Naive thymus-derived CD4-positive, alpha-beta T cell (primary cell): ENCODE data around the gene ANXA4. TPM values are rescaled to one million over a fixed set of nuclear protein-coding genes. Genes with fewer than 3 reads are reported as not detected.

Source experiments
- ATAC-seq: fragments of 150-1000 bp; cut with Tn5 transposase; 2 replicates; pipeline ENCODE4 v1.10.0; 2021; ENCODE audit warnings: mild to moderate bottlenecking, moderate library complexity
- CTCF ChIA-PET: fragments of 350-600 bp; sonication (Branson Sonifier 250); formaldehyde crosslinking; loops from one replicate; lab custom pipeline; 2021; ENCODE audit warnings: antibody characterized with exemption; lab: Charles Lee
- POLR2A ChIA-PET: fragments of 350-600 bp; sonication (Branson Sonifier 250); formaldehyde crosslinking; loops from one replicate; lab custom pipeline; 2021; ENCODE audit warnings: antibody characterized with exemption, inconsistent platforms; lab: Charles Lee
- DNase-seq, 9 donors: peaks; one replicate each; pipeline versions ENCODE4 v3.0.0 to v3.0.0-alpha.2; 2020 to 2022; ENCODE audit warnings: mixed read lengths in 1 of 9
- H3K27ac ChIP-seq: one replicate; pipeline ENCODE4 v1.7.0; 2013; ENCODE audit warnings: mild to moderate bottlenecking, low read depth, low read length, moderate library complexity
- H3K27me3 ChIP-seq, 2 donors: one replicate each; pipeline ENCODE4 v1.7.0; 2013; ENCODE audit warnings: low read length in 2 of 2, mild to moderate bottlenecking in 2 of 2, moderate library complexity in 2 of 2; ENCODE audit not compliant: control insufficient read depth in 2 of 2, insufficient read depth in 2 of 2
- H3K36me3 ChIP-seq, 3 experiments: 1 replicate in 2 of 3; 2 replicates in 1 of 3; pipeline ENCODE4 v1.7.0; 2013; ENCODE audit warnings: low read length in 3 of 3, mild to moderate bottlenecking in 3 of 3, moderate library complexity in 1 of 3; ENCODE audit not compliant: insufficient read depth in 3 of 3, control insufficient read depth in 2 of 3
- H3K4me1 ChIP-seq, 2 donors: one replicate each; pipeline ENCODE4 v1.7.0; 2013; ENCODE audit warnings: low read length in 2 of 2, mild to moderate bottlenecking in 2 of 2, moderate library complexity in 1 of 2; ENCODE audit not compliant: control insufficient read depth in 2 of 2, insufficient read depth in 2 of 2
- H3K4me3 ChIP-seq: 2 replicates; pipeline ENCODE4 v1.7.0; 2013; ENCODE audit warnings: mild to moderate bottlenecking, low read length
- H3K9me3 ChIP-seq, 3 experiments: 1 replicate in 2 of 3; 2 replicates in 1 of 3; pipeline ENCODE4 v1.7.0; 2013; ENCODE audit warnings: low read length in 3 of 3; ENCODE audit not compliant: control insufficient read depth in 2 of 3
- H3K27ac Mint-ChIP-seq, 9 donors: one replicate each; pipeline ENCODE4 v1.8.0; 2020 to 2022; ENCODE audit warnings: mixed read lengths in 9 of 9, mild to moderate bottlenecking in 8 of 9, moderate library complexity in 5 of 9, inconsistent platforms in 2 of 9
- H3K27me3 Mint-ChIP-seq, 5 donors: one replicate each; pipeline ENCODE4 v1.8.0; 2021 to 2022; ENCODE audit warnings: mixed read lengths in 5 of 5, mild to moderate bottlenecking in 1 of 5
- H3K36me3 Mint-ChIP-seq, 5 donors: one replicate each; pipeline ENCODE4 v1.8.0; 2020 to 2022; ENCODE audit warnings: mixed read lengths in 5 of 5, mild to moderate bottlenecking in 3 of 5, inconsistent platforms in 1 of 5
- H3K4me1 Mint-ChIP-seq, 7 donors: one replicate each; pipeline ENCODE4 v1.8.0; 2020 to 2022; ENCODE audit warnings: mixed read lengths in 7 of 7, mild to moderate bottlenecking in 3 of 7, inconsistent platforms in 1 of 7
- H3K4me3 Mint-ChIP-seq, 10 donors: one replicate each; pipeline ENCODE4 v1.8.0; 2020 to 2022; ENCODE audit warnings: mild to moderate bottlenecking in 10 of 10, mixed read lengths in 10 of 10, moderate library complexity in 6 of 10, inconsistent platforms in 2 of 10
- H3K9me3 Mint-ChIP-seq, 11 donors: one replicate each; pipeline ENCODE4 v1.8.0; 2020 to 2022; ENCODE audit warnings: mixed read lengths in 11 of 11, mild to moderate bottlenecking in 4 of 11, inconsistent platforms in 1 of 11, moderate library complexity in 1 of 11
- intact Hi-C, 2 donors: fragments of 100-400 bp; cut with micrococcal nuclease; formaldehyde crosslinking; loops; one replicate each; pipeline ENCODE4 v1.15.1; 2023
- polyA plus RNA-seq, 2 donors: library from polyadenylated mRNA; unstranded; fragments of 300-500 nt; fragmentation: Illumina TruSeq; gene quantifications; one replicate each; pipeline ENCODE4 v1.2.3, GENCODE V29; 2021
- total RNA-seq, 6 experiments: library from RNA in 5 of 6; stranded (reverse) in 5 of 6; gene quantifications; 1 replicate in 5 of 6; 2 replicates in 1 of 6; pipeline ENCODE4 v1.2.3 and lab custom pipeline; 2021 to 2026

ANXA4 gene
- total and polyA plus RNA-seq, 7 experiments from 2014 or later, result 3.1 to 75.6 (median 11.5) TPM

DNA sequence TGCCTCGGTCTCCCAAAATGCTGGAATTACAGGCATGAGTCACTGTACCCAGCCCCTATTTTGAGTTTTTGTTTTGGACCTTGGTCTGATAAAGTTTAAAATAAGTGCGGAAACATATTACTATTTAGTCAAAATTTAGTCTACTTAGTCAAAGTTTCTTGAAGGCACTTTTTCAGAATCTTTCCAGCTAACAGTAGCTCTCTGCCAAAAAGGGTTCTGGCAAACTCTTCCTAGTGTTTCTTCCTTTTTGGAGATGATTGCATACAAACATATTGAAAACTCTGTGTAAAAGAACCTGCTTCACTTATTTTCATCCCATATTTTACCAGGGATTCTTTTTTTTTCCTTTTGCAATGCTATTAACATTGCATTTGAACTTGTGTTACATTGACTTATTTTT lies 116.3 kb downstream of the ANXA4 start:
- peak overlapping the region in 1 of 9 donors; percentile 41 for H3K27ac Mint-ChIP-seq
- intact Hi-C loops, result no loop called here
- H3K9me3 ChIP-seq, result no peaks in the 10 kb centered on the region
- DNase-seq, result no peak
- no peaks in the 10 kb centered on the region for H3K27me3 Mint-ChIP-seq
- H3K27me3 ChIP-seq, result no peaks in the 10 kb centered on the region
- no peak overlapping the region for H3K27ac ChIP-seq
- H3K4me3 ChIP-seq, result no peak overlapping the region
- POLR2A ChIA-PET, result no interaction called here
- no peaks in the 10 kb centered on the region for H3K4me1 ChIP-seq
- ATAC-seq, result no peak
- H3K36me3 ChIP-seq, result peaks cover 0 to 21% (median 2%) of the 10 kb centered on the region in 3 experiments
- peaks cover 0 to 6% (median 0%) of the 10 kb centered on the region in 7 donors for H3K4me1 Mint-ChIP-seq
- CTCF ChIA-PET, result no interaction called here
- no peak overlapping the region for H3K4me3 Mint-ChIP-seq
- peaks cover 0 to 22% (median 10%) of the 10 kb centered on the region in 5 donors for H3K36me3 Mint-ChIP-seq
- H3K9me3 Mint-ChIP-seq, result no peaks in the 10 kb centered on the region

- ATAC-seq (no peak), DNase-seq (no peak)
- Histone ChIP-seq H3K36me3 (peaks cover 0 to 36% (median 6%) of the 10 kb centered on the region in 3 experiments), H3K27ac (no peak overlapping the region), H3K27me3 (no peaks in the 10 kb centered on the region), H3K9me3 (no peaks in the 10 kb centered on the region), H3K4me1 (no peaks in the 10 kb centered on the region), H3K4me3 (no peak overlapping the region)
- no peaks in the 10 kb centered on the region for H3K9me3 Mint-ChIP-seq
- POLR2A ChIA-PET, result no interaction called here
- H3K27ac Mint-ChIP-seq, result no peak overlapping the region
- H3K36me3 Mint-ChIP-seq, result peaks cover 11 to 28% (median 14%) of the 10 kb centered on the region in 5 donors
- H3K4me1 Mint-ChIP-seq, result peaks cover 0 to 3% (median 0%) of the 10 kb centered on the region in 7 donors
- no peaks in the 10 kb centered on the region for H3K27me3 Mint-ChIP-seq
- no peak overlapping the region for H3K4me3 Mint-ChIP-seq
- CTCF ChIA-PET, result no interaction called here
- intact Hi-C loops, result no loop called here
These were observed 121.4 kb downstream of the ANXA4 start for GRCh38 chr2:69863298-69863697.

Other genes with a start within 250 kb of the ANXA4 start
- 100 to 1,000 TPM; 114 to 253 (median 218) TPM for gene AAK1, start 98.4 kb upstream of the ANXA4 start, total RNA-seq
- 10 to 100 TPM; 71.5 to 84.6 TPM for gene AAK1, start 98.4 kb upstream of the ANXA4 start, polyA plus RNA-seq
- gene GMCL1, start 87.5 kb downstream of the ANXA4 start, total RNA-seq, result 10 to 100 TPM; 24.9 to 30.5 (median 27.3) TPM
- 10 to 100 TPM; 25.5 to 32.0 TPM for gene GMCL1, start 87.5 kb downstream of the ANXA4 start, polyA plus RNA-seq
- 10 to 100 TPM; 32.5 to 56.0 (median 51.5) TPM for gene SNRNP27, start 151.8 kb downstream of the ANXA4 start, total RNA-seq
- gene SNRNP27, start 151.8 kb downstream of the ANXA4 start, polyA plus RNA-seq, result 10 to 100 TPM; 56.2 to 58.4 TPM
- gene MXD1, start 173.0 kb downstream of the ANXA4 start, total RNA-seq, result 100 to 1,000 TPM in 1 of 5 experiments, 10 to 100 TPM in 4; 15.1 to 112 (median 22.9) TPM
- gene MXD1, start 173.0 kb downstream of the ANXA4 start, polyA plus RNA-seq, result 10 to 100 TPM in 1 of 2 donors, 1 to 10 TPM in 1; 7.0 to 10.6 TPM
- gene ASPRV1, start 219.5 kb downstream of the ANXA4 start, total RNA-seq, result 1 to 10 TPM; 1.7 to 2.9 (median 2.3) TPM
- gene ASPRV1, start 219.5 kb downstream of the ANXA4 start, polyA plus RNA-seq, result 1 to 10 TPM in 1 of 2 donors, under 1 TPM in 1; 0.91 to 1.2 TPM